Posterior cingulate gyrus (tissue), 11 donors: Measurements from ENCODE around the gene NOS1AP.
A peak's percentile ranks its signal among the peaks of the same experiment; 100 is the strongest.

ENCODE experiments used
- DNase-seq, 10 donors: peaks; one replicate each; pipeline versions ENCODE4 v3.0.0 to v3.0.0-alpha.2; 2020 to 2021; ENCODE audit warnings: mixed read lengths in 3 of 10
- intact Hi-C: fragments of 100-400 bp; cut with DNase I; formaldehyde crosslinking; loops from one replicate; pipeline ENCODE4 v1.15.1; 2023

NOS1AP gene

DNA sequence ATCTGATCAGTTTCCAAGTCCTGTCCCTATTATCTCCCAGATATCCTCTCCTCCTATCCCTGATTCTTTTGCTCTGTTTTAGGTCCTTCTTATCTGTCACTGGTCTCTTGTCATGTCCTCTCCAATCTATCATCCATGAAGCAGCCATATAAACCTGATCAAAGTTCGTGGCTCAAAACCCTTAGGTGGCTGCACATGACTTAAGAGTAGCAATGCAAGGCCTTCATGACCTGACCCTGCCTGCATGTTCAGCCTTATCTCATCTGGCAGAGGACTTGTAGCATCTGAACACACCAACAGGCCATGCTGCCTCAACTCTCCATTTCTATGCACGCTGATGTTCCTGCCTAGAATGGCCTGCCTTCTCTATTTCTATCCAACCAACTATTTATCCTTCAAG lies 65.2 kb downstream of the NOS1AP start:
- intact Hi-C loops, result no loop called here
- no peak for DNase-seq

DNA sequence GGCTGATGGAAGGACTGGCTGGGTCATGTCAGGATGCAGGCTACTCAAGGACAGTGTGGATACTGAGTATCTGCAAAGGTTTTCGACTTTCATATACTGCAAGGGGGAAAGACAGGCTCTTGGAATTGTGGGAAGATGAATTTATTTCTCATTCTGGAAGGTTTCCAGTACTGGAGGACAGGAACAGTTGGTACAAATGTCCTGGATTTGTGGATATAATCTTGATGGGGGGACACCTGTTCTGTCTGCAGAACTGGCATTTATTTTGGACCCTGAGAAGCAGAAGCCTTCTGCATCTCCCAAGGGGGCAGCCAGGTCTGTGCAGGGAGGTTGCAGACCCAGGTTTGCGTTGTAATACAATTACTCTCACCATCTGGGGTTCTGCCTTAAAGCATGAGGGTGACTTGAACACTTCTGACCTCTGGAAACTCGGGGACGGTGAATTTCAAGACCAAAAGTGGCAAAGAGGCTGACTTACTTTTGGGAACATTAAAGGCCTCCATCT lies 65.8 kb downstream of the NOS1AP start:
- DNase-seq, result no peak
- intact Hi-C loops, result no loop called here

DNA sequence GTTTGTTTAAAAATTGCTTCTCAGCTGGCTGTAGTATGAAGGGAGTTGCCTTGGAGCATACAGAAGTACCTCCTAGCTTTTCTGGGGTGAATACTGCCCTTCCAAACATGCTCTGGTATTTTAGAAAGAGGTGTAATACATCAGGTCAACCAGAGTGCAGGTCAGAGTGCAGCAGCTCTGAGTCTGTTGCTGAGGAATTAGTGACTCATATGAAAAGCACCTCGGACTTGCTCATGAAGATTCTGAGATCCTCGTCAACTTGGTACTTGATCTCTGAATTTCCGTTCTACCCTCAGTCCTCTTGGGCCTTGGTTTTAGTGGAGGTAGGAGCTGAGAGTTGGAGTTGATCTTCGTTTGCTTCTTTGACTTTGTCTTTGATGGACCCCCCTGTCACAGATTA lies 67.3 kb downstream of the NOS1AP start:
- DNase-seq, result no peak
- intact Hi-C loops, result no loop called here

DNA sequence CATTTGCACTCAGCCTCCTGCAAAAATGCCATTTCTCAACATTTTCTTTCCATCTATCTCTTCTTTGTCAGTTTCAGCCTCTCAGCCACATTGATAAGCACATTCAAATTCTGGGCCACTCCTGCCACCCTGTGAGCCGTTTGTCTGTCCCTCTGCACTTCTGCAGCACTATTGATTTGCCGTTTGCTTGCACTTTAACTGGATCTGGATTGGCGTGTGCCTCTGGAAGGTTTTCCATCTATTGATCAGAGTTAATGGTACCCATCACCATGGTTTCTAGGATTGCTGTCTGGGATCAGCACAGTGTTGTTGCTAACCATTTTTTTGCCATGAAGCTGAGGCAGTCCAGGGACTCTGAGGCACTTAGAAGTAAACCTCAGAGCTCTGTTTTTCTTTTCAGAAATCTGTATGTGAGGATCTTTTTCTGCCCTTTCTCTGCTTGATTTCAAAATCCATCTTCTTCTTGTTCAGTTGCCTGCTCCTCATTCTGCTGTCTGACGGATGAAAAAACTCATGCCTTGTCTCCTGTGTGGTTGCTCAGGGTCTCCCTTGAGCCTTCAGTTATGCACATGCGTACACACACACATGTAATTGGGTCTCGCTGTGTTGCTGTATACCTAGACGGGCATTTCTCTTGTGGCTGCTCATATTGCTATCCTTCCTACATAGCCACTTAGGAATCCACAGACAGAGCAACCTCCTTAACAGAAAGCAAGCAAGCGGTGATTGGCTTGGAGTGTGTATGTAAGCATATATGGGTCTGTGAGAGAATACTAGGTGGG lies 67.9 kb downstream of the NOS1AP start:
- intact Hi-C loops, result no loop called here
- no peak for DNase-seq

DNA sequence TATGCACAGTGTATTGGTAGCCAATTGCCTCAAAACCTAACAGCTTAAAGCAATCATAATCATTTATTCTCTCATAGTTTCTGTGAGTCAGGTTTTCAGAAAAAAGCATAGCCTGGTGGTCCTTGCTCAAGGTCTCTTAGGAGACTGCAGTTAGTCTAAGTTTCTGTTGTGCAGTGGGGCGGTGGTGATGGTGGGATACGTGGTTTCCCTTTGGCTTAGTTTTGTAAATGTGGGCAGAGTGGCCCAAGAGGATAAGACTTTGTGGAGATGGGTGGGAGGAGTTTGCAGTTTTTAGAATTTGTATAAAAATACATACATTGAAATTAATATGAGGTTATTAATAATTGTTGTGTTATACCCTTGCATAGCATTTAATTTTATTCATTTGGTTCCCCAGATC lies 68.6 kb downstream of the NOS1AP start:
- intact Hi-C loops, result no loop called here
- no peak for DNase-seq

DNA sequence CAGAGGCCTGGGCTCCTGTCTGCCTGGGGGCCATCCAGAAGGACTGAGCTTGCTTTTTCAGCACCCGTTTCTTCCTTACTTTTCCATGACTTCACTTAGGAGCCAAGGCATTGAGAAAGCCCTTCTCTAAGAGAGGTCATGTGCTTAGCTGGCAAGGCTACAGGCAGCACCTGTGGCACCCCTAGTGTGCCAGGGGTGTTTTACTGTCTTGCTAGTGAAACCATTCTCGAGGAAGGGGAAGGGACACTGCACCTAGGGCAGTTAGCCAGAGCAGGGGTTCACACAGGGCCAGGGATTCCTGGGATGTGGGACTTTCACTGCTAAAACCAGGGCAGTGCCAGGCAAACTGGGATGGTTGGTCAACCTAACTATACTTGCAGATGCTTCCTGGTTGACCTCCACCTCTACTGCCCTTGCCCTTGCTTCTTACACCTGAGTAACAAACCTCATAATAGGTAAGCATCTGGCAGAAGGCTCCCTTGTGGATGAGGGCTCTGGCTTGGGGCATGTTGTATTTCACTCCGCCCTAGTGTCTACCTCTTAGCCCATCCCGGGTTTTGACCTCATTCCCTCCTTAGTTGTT lies 69.2 kb downstream of the NOS1AP start:
- no peak for DNase-seq
- intact Hi-C loops, result no loop called here

DNA sequence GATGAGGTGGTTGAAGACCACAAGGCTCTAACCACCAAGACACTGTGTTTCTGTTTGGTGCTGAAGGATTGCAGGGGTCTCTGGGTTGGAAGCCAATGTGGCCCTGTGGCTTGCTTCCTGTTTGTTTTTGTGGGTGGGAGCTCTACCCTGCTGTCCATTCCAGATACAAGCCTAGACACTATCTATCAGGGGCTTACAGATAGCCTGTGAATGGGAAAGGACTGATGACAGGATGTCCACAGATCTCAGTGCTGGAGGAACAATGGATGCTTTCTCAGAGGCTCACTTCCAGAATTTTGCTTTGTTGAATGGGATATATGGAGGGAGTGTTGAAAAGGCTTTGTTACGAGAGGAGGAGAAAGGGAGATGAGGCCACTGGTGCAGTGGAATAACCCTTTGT lies 69.7 kb downstream of the NOS1AP start:
- DNase-seq, result no peak
- intact Hi-C loops, result no loop called here

DNA sequence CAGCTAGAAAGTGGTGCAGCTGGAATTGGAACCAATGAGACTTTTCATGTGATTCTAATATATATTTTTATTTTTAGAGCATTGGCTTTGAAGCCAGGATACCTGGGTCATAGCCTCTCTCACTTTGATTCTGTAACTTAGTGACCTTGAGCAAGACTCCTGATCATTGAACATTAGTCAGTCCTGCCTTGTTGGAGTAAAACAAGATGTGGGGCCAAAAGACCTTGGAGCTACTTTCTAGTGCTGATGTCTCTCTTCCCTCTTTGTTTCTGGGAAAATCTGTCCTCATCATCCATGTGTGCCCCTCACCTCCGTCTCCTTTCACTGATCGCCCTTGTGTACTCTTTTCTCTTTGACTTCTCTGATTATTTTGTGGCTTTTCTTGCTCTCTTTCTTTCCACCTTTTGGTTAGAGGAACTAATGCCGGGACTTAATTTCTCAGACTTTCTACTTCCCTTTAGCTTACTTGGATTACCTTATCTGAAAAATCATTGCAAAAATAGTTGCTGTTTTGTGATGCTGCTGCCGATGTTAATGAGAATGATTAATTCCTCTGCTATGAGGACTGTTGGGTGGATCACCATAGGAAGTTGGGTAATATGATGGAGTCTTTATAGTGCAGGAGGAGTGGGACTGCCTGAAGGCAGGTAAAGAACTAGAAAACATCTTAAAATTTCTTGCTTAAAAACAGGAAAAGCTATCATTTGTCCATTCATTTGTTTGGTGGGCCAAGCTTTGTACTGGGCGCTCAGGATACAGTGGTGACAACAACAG lies 72.0 kb downstream of the NOS1AP start:
- DNase-seq, result no peak

DNA sequence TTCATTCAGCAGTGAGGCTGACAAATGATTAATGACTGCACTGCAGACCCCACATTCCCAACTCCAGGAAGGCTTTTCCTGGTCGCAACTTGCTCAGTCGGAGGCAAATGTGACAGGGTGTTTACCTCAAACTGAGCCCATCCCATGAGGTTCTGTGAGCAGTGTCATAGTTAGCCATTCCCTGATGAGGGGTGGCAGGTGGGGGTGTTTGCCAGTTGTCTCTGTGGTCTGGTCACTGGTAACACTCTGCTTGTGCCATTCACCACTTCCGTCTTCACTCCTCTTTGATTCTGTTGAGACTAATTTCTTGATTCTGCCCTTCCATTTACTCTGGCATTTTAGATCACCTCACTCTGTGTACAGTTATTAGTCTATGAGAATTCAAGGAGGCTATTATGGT lies 73.5 kb downstream of the NOS1AP start:
- DNase-seq, result no peak
- intact Hi-C loops, result no loop called here

More for the DNA sequence above, 72.0 kb downstream of the NOS1AP start:
- intact Hi-C loops, result no loop called here

DNA sequence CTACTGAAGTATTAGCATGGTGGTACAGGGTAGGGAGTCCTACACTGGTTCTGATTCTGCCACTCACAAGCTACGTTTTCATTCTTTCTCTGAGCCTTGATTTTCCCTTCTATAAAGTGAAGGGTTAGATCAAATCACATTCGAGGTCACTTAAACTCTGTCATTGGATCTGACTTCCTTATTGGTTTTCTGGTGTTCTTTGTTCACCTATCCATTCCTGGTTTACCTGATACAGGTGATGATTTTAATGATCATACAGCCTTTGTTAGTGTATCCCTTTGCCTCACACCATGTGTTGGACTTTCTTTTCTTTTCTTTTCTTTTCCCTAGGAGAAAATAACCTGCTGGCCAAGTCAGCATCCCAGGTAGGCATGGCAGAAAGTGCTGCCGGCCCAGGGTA lies 74.8 kb downstream of the NOS1AP start:
- DNase-seq, result no peak
- intact Hi-C loops, result no loop called here

DNA sequence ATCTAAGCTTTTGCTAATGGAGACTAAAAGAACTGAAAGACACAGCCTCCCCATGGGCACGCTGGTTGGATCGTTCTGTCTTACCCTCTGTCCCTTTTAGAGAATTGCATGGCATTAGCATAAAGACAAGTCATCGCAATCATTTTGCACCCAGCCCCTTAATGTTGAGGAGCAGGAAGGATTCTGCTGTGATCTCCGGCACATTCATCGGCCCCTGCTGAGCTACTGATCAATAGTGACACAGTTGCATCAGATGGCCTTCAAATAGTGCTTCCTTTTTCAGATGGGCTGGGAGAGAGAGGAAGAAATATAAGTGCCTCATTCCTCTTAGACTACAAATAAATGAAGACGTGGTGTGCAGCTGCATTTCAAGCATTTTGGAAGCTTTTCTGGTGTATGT lies 75.4 kb downstream of the NOS1AP start:
- intact Hi-C loops, result no loop called here
- DNase-seq, result no peak

DNA sequence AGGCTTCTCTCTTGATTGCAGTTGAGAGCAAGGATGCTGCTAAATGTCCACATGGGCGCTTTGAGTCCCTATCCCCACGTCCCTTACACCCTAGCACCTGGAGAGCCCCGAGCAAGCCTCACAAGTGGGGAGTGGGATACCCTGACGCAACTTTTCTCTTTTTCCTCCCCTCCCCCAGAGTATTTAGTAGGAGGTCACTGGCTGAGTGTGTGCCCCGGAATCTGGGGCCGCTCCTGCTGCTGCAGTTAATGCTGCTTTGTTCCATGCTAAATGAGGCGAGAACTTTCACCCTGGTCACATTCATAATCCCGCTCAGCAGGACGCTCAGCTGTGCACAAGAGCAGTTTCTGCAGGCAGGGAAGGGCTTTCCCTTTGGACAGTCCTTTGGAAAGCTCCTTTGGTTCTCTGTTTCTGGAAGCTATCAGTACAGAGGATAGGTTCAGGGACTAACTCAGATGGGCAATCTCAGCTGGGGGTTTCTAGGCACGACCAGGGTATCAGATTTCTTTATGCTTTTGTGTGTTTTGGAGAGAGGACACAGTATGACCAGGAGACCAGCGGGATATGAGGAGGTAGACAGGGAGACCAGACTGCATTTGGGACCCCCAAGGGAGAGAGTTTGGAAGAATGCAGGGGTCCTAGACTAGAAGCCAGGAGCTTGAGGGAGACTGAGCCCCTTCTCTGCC lies 75.9 kb downstream of the NOS1AP start:
- intact Hi-C loops, result no loop called here
- DNase-seq, result peak in 3 of 10 donors; percentile 38 to 81 (median 44)

DNA sequence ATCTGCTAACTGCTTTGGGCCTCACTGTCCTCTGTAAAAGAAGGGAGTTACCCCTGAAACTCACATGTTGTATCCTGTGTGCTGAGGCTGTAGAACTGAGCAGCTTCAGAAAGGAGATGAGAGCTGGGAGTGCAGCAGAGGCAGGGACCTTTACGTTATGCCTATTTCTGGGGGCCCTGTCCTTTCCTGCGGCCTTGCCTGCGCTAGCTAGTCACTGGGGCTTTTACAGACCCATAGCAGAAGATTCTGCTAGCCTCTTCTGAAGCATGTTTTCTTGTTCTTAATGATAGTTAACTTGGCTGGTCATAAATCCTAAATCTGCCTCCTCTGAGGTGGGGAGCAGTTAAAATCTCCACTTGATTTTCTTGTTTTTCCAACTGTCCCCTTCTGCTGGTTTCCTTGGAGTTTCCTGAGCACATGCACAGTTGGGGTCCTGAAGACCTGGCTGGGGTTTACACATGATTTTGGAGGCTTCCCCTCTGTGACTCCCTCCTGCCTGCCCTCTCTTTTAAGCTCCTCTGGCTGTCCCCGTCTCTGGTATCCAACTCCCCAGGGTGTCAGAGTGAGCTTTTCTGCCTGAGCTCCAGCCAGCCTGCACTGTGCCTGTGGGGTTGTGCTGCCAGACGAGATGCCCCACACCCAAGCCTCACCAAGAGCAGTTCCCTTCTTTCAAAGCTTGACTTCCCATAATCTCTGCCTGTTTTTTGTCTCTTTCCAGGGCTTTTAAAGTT lies 76.6 kb downstream of the NOS1AP start:
- no peak for DNase-seq
- intact Hi-C loops, result no loop called here

DNA sequence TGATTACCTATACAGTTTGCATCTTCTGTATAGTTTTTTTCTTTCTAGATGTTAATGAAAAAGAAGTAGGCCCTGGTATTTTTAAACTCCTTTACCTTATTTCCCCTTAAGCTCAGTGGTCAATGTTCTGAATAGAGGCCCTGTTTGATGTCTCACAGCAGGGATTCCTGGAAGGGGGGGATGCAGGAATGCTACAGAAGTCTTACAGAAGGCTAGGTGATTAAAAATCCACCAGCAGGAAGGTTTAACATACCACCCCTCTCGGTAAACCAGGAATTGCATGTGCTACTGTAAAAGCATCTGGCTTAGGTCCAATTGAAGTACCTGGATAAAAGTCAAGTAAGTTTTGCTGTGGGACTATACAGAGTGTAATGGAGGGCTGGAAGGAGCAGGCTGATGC lies 78.3 kb downstream of the NOS1AP start:
- DNase-seq, result no peak
- intact Hi-C loops, result no loop called here

DNA sequence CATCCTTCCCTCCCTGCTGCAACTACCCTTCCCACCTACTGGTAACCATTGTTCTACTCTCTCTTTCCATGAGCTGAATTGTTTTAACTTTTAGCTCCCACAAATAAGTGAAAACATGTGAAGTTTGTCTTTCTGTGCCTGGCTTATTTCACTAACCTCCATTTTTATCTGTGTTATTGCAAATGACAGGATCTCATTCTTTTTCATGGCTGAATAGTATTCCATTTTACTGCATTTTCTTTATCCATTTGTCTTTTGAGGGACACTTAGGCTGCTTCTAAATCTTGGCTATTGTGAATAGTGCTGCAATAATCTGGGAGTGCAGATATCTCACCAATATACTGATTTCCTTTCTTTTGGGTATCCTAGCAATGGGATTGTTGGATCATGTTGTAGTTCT lies 80.6 kb downstream of the NOS1AP start:
- intact Hi-C loops, result no loop called here
- no peak for DNase-seq

DNA sequence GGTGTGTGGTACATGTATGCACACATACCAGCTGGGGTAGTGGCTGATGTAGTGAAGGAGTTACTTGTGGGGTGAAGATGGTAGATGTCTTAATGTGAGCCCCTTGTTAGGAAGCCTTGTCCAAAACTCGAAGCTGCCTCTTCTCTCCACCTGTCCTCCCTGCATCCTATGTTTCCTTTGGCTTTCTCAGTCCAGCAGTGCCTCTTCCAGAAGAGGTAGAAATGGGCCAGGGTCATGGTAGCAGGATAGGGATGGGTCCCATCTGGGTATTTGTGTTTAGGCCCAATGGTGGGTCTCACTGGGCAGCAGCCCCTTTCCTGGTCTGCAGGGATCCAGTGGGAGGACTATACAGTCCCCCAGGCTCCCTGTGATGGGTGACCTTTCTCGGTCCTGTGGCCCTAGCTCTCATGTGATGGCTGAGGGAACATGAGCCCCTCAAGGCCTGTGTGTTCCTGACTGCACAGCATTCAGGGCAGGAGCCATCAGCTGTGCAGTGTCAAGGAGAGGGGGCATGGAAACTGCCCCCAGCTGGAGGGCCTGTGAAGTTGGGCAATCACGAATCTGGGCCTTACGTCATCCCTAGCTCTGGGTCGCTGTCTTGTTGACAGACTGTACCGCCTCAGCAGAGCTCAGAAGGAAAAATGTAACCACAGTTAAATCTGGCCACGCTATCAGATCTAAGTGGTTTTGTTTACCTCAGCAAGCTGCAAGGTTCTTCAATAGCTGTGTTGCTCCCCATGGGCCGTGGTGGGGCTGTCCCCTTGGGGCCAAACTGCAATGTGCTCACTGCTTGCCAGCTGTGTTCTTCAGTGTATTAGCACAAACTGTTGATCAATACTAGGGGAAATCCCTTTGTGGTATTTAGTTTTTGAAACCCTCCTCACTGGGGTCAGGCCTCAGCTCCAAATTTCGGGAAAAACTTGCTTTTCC lies 82.7 kb downstream of the NOS1AP start:
- intact Hi-C loops, result no loop called here
- DNase-seq, result no peak

DNA sequence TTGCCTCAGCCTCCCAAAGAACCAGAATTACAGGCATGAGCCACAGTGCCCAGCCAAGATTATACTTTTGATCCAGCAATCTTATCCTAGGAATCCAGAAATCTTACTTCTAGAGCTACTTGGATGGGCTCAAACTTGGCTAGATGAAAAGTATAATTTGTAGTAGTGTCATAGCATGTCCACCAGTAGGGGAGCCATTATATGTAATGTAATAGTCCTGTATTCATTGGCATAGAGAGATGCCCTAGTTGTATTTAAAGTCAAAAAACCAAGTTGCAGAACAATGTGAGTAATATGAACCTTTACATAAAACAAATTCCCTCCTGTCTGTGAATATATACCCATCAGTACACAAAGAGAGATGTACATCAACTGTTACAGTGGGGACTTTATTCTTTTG lies 83.9 kb downstream of the NOS1AP start:
- DNase-seq, result no peak
- intact Hi-C loops, result no loop called here

DNA sequence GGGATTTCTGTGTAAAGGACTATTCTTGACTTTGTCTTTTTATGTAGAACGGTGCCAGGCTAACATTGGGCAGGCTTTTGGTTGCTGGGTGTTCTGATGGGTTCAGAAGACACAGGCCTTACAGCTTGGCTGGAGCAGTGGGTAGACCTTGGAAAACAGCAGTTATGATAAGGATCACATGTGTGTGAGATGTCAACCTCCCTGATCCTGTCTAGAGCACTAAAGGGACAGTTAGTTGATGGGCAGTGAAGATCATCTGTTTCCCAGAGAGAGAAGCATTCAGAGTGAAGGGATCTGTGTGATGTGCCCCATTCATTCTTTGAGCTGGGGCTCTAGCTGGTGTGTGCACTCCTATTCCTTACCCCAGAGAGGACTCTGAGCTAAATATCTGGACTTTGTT lies 88.0 kb downstream of the NOS1AP start:
- DNase-seq, result no peak
- intact Hi-C loops, result no loop called here

DNA sequence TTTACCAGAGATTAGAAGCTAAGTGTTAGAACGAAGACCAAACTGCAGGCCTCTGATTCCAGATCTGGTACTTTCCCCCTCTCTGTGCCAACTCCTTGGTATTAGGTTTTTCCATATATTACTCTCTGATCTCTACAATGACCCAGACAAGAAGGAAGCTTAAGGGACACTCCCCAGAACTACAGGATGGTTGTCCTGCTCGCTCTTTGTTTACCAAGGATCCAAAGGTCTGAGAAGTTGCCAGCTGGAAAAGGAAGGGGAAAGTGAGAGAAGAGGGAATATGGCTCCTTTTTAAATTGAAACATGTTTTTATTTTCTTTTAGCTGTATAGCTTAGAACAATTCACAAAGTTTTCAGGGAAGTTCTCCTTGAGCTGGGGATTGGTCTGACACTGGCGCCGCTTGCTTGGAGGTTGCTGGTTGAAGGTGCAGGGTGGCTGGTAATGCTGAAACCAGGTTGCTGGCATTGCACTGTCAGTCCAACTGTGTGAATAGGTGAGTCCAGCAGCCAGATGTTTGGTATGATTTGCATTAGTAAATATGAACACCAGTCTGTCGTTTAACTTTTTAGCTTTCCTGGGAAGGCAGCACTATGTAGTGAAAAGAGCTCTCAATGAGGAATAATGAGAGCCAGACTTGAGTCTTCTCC lies 89.3 kb downstream of the NOS1AP start:
- no peak for DNase-seq
- intact Hi-C loops, result no loop called here
